MM.1S (cell line): ENCODE results near the gene PRH1.

Source experiments
- CTCF ChIP-seq: fragments of 300-600 bp; sonication (generic); IDR thresholded peaks from 2 replicates; pipeline ENCODE4 v1.5.1; 2016; ENCODE audit warnings: antibody characterized with exemption, low read length, mixed read lengths
- EZH2 ChIP-seq: fragments of 300-600 bp; sonication (generic); optimal IDR thresholded peaks from 2 replicates; pipeline ENCODE3; 2017; ENCODE audit warnings: low read depth, mild to moderate bottlenecking, antibody characterized with exemption, low read length, mixed read lengths
- EZH2phosphoT487 ChIP-seq: fragments of 300-600 bp; sonication (generic); IDR thresholded peaks from 2 replicates; pipeline ENCODE4 v1.6.1; 2018; ENCODE audit warnings: antibody characterized with exemption, low read length

DNA sequence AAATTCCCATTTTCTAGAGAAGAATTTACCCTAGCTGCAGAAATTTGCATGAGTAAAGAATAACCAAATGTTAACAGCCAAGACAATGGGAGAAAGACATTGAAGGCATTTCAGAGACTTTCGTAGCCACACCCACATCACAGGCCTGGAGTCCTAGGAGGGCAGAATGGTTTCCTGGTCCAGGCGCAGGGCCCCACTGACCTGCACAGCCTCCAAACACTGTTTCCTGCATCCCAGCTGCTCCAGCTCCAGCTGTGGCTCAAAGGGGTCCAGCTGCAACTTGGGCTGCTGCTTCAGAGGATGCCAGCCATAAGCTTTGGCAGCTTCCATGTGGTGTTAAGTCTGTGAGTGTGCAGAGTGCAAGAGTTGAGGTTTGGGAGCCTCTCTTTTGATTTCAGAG is 28.2 kb downstream of the PRH1 start:
- TF ChIP-seq CTCF (no peak), EZH2 (no peak), EZH2phosphoT487 (no peak)
